ENCODE data around the gene SKAP1. TPM values are rescaled to one million over a fixed set of nuclear protein-coding genes. Genes with fewer than 3 reads are reported as not detected.

The SKAP1 gene
- total RNA-seq, 1 donor from 2014 or later: not detected

GRCh38 chr17:48240562-48241130, 189.4 kb downstream of the SKAP1 start:
- DNase-seq (ENCODE audit: low spot score): no peak
- no peak overlapping the region for H3K9ac ChIP-seq
- no peaks in the 10 kb centered on the region for H3K4me1 ChIP-seq
- no peaks in the 10 kb centered on the region for H3K79me2 ChIP-seq (ENCODE audit: low read depth)
- Mint-ChIP-seq H3K4me3 (no peak overlapping the region), H3K27me3 (ENCODE audit: insufficient read depth, low read depth) (no peaks in the 10 kb centered on the region), H3K27ac (no peak overlapping the region), H3K36me3 (no peaks in the 10 kb centered on the region), H3K9me3 (no peaks in the 10 kb centered on the region), H3K4me1 (peaks cover 7% of the 10 kb centered on the region)
- no peak overlapping the region for H3K27ac ChIP-seq
- H3K4me2 ChIP-seq: no peak overlapping the region
- H3K27me3 ChIP-seq: peaks cover 7% of the 10 kb centered on the region
- H3F3A ChIP-seq (ENCODE audit: low read depth): no peaks in the 10 kb centered on the region
- no peaks in the 10 kb centered on the region for H4K20me1 ChIP-seq (ENCODE audit: low read depth)
- H3K36me3 ChIP-seq: no peaks in the 10 kb centered on the region
- H2AFZ ChIP-seq (replicated peaks): no peak overlapping the region
- H3K9me3 ChIP-seq (ENCODE audit: low read depth): no peaks in the 10 kb centered on the region
- TF ChIP-seq CTCF (IDR thresholded peaks at IDR 0.05): no peak
- TF ChIP-seq EZH2phosphoT487 (IDR thresholded peaks at IDR 0.05): no peak
- no peak for TF ChIP-seq EZH2 (IDR thresholded peaks at IDR 0.05)
- H3K4me3 ChIP-seq: no peak overlapping the region

- no peaks in the 10 kb centered on the region for H3K36me3 Mint-ChIP-seq
- peaks cover 7% of the 10 kb centered on the region for H3K4me1 Mint-ChIP-seq
- no peak overlapping the region for H3K27ac Mint-ChIP-seq
- no peaks in the 10 kb centered on the region for H3K36me3 ChIP-seq
- no peak for DNase-seq (ENCODE audit: low spot score)
- H3K27ac ChIP-seq: no peak overlapping the region
- no peak overlapping the region for H3K4me3 Mint-ChIP-seq
- H3K79me2 ChIP-seq (ENCODE audit: low read depth): no peaks in the 10 kb centered on the region
- no peaks in the 10 kb centered on the region for H3K9me3 Mint-ChIP-seq
- H2AFZ ChIP-seq (replicated peaks): no peak overlapping the region
- H3K27me3 ChIP-seq: peaks cover 12% of the 10 kb centered on the region
- H4K20me1 ChIP-seq (ENCODE audit: low read depth): no peaks in the 10 kb centered on the region
- no peak for TF ChIP-seq EZH2 (IDR thresholded peaks at IDR 0.05)
- no peak for TF ChIP-seq CTCF (IDR thresholded peaks at IDR 0.05)
- TF ChIP-seq EZH2phosphoT487 (IDR thresholded peaks at IDR 0.05): no peak
- H3K9me3 ChIP-seq (ENCODE audit: low read depth): no peaks in the 10 kb centered on the region
- no peaks in the 10 kb centered on the region for H3K27me3 Mint-ChIP-seq (ENCODE audit: insufficient read depth, low read depth)
- H3K4me3 ChIP-seq: no peak overlapping the region
- no peaks in the 10 kb centered on the region for H3F3A ChIP-seq (ENCODE audit: low read depth)
- H3K9ac ChIP-seq: no peak overlapping the region
- H3K4me2 ChIP-seq: no peak overlapping the region
- H3K4me1 ChIP-seq: no peaks in the 10 kb centered on the region
These were observed 189.9 kb downstream of the SKAP1 start for GRCh38 chr17:48240122-48240521.

GRCh38 chr17:48239603-48239995, 190.4 kb downstream of the SKAP1 start:
- Mint-ChIP-seq H3K9me3 (no peaks in the 10 kb centered on the region), H3K36me3 (no peaks in the 10 kb centered on the region), H3K27ac (no peak overlapping the region), H3K4me1 (peaks cover 7% of the 10 kb centered on the region), H3K4me3 (no peak overlapping the region), H3K27me3 (ENCODE audit: insufficient read depth, low read depth) (no peaks in the 10 kb centered on the region)
- no peaks in the 10 kb centered on the region for H3K79me2 ChIP-seq (ENCODE audit: low read depth)
- no peaks in the 10 kb centered on the region for H3K4me1 ChIP-seq
- no peaks in the 10 kb centered on the region for H3K9me3 ChIP-seq (ENCODE audit: low read depth)
- no peaks in the 10 kb centered on the region for H3F3A ChIP-seq (ENCODE audit: low read depth)
- H3K36me3 ChIP-seq: no peaks in the 10 kb centered on the region
- no peak overlapping the region for H3K4me3 ChIP-seq
- no peak for DNase-seq (ENCODE audit: low spot score)
- no peak overlapping the region for H3K9ac ChIP-seq
- no peak overlapping the region for H2AFZ ChIP-seq (replicated peaks)
- TF ChIP-seq EZH2 (IDR thresholded peaks at IDR 0.05): no peak
- TF ChIP-seq EZH2phosphoT487 (IDR thresholded peaks at IDR 0.05): no peak
- TF ChIP-seq CTCF (IDR thresholded peaks at IDR 0.05): no peak
- no peak overlapping the region for H3K4me2 ChIP-seq
- no peak overlapping the region for H3K27ac ChIP-seq
- H4K20me1 ChIP-seq (ENCODE audit: low read depth): no peaks in the 10 kb centered on the region
- H3K27me3 ChIP-seq: peaks cover 17% of the 10 kb centered on the region
